Suppressor macrophage treated with lipopolysaccharide for 4 hours (primary cell): ENCODE results near the gene RAE1.

Experiments
- DNase-seq: peaks from one replicate; pipeline ENCODE4 v3.0.0-alpha.2; 2020

Gene RAE1

GRCh38 chr20:57401565-57401918, 50.5 kb downstream of the RAE1 start:
- no peak for DNase-seq

DNA sequence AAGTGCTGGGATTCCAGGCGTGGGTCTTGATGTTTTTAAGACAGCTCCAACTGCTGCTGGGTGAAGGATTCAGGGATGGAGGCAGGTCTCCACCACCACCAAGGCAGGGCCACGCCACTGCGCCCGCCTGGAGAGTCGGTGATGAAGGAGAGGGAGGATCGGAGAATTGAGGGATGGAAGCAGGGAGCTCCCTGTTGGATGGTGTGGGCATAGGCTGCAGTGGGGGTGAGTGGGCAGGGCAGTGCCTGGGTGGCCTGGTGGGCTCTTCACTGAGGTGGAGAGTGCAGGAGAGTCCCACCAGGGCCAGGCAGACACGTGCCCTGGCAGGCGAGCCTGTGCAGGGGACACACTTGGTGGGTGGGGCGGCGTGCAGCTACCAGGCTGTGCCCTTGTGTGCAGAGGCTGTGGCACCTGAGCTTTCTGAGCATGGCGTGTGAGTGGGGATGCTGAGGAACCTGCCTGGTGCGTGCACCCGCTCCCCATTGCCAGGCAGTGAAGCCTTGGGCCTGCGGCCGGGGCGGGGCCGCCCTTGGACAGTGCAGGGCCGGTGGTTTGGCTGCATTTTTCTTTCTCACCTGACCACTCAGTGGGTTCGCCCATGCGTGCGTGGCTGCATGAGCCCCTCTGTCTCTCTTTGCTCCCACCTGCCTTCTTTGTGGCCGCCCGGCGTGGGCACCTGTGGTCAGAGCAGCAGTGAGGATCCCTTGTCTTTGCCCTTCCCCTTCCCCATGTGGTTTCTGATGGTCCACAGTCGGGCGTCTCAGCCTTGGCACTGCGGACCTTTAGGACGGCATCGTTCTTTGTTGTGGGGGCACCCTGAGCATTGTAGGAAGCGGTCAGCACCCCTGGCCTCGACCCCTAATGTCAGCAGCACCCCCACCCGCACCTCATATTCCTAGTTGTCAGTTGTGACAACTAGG, 51.4 kb downstream of the RAE1 start:
- no peak for DNase-seq

DNA sequence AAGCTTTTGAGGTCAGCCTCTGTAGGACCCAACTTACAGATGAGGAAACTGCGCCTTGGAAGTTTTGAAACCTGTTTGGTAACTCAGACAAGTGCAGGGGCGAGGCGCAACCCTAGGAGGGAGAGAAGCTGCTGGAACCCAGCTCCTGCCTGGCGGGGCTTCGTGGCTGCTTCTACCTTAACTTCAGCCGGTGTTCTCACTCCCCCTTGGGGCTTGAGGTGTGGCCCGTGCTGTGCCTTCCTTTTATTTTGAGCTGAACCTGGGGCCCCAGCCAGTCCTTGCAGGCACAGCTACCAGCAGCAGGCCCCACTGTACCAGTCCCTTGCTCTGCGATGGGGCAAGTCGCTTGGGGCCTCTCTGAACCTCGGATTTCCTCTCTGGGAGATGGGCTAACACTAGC, 52.2 kb downstream of the RAE1 start:
- no peak for DNase-seq

- no peak for DNase-seq
These were observed 53.0 kb downstream of the RAE1 start for GRCh38 chr20:57404006-57404405.

- DNase-seq, result no peak
These were observed 53.5 kb downstream of the RAE1 start for GRCh38 chr20:57404419-57405072.

GRCh38 chr20:57405236-57406016, 54.4 kb downstream of the RAE1 start:
- DNase-seq, result no peak

DNA sequence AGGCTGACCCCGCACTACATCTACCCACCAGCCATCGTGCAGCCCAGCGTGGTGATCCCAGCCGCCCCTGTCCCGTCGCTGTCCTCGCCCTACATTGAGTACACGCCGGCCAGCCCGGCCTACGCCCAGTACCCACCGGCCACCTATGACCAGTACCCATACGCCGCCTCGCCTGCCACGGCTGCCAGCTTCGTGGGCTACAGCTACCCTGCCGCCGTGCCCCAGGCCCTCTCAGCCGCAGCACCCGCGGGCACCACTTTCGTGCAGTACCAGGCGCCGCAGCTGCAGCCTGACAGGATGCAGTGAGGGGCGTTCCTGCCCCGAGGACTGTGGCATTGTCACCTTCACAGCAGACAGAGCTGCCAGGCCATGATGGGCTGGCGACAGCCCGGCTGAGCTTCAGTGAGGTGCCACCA, 56.5 kb downstream of the RAE1 start:
- no peak for DNase-seq

GRCh38 chr20:57408131-57408530, 57.1 kb downstream of the RAE1 start:
- DNase-seq, result no peak

DNA sequence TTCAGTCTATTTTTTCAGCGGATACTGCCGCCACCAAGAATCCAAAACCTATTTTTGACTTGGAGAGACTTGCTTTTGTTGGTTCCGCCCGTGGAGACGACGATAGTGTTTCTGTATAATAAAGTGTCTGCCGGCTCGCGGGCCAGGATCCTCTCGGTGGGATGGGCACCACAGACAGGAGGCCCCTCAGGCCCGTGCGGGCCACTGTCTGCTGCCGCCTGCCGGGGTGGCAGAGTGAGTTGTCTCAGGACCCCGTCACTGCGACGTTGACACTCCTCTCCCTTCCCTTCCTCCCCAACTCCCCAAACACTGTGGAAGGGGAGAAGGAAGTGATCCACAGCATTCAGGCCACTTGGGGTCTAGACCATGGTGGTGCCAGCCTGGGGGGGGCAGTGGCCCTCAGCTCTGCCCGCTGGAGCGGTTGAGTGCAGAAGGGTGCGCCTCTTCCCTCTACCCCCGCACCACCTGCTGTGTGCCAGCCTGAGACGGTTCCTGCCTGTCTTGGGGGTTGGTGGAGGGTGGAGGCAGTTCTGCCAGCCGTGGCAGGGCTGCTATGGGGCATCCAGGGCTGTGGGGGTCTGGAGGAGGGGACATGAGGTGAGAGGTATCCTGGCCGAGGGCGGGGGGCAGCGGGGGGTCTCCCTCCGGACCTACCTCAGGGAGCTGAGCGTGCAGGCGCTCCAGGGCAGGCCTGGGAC, 57.6 kb downstream of the RAE1 start:
- no peak for DNase-seq

- DNase-seq, result no peak
These were observed 58.2 kb downstream of the RAE1 start for GRCh38 chr20:57409316-57409671.

DNA sequence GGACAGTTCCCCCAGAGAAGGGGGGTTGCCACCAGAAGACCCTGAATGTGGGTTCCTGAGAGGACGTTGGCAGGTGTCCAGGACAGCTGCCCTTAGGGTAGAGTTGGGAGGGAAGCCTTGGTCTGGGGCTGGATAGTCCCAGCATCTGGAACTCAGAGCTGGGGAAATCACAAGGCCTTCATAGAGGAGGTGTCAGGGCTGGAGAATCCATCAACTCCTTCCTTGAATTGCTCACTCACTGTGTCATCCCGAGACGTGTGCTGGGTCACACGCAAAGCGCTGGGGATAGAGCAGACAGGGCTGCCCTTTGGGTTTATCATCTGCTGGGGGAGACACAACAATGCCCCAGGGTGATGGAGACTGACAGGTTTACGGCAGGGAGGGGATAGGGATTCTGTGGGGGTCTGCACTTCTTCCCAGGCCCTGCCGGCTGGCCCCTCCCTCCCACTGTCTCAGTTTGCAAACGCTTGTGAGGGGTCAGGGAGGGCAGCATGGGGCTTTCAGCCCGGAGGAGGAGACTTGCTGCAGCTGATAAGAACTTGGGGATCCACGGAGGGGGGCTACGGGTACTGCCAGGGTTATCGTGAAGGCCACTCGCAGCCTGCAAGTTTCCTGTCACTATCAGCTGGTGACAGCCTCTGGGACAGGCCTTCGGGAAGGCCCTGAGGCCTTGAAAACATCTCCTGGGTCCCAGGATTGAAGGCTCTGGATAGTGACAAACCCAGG, 58.8 kb downstream of the RAE1 start:
- DNase-seq, result no peak

GRCh38 chr20:57410398-57410920, 59.4 kb downstream of the RAE1 start:
- DNase-seq, result no peak

DNA sequence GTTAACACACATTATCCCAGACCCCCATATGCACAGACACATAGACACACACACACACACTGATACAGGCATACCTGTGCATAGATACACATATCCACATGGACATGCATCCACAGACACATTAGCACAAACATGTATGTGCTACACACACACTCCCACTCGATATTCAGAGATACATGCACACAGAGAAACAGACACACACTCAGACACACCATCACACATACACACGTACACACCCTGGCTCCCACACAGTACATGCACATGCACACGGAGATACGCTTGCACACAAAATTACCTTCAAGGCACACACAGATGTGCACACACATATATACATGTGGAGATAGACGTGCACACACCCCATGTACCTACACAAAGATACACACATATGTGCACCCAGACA, 59.9 kb downstream of the RAE1 start:
- no peak for DNase-seq

GRCh38 chr20:57411406-57412283, 60.6 kb downstream of the RAE1 start:
- no peak for DNase-seq

DNA sequence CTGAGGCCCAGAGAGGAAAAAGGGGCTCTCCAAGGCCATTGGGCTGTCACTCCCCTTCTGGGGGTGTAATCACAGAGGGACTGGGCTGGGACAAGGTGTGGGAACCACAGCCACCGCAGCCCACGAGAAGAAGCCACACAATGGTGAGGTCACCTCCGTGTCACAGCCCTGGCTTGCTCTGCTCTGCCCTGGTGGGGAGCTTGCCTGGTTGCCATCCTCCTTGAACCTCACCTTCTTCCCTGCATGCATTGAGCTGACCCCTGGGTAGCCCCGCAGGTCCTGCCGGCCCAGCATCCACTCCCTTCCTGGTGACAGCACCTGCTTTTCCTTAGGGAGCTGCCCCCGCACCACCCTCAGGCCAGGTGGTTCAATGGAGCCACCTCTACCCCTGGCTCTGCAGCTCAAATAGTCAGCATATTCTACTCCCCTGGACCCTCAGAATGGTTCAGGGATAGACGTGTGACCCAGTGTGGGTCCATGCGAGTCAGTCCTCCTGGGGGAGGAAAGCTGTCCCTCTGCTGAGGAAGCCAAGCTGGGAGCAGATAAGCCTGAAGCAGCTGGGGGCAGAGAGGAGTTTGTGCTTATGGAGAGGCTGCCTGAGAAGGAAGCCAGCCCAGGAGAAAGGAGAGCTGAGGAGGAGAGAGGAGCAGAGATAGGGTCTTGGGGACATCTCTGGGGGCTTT, 61.4 kb downstream of the RAE1 start:
- DNase-seq, result no peak

DNA sequence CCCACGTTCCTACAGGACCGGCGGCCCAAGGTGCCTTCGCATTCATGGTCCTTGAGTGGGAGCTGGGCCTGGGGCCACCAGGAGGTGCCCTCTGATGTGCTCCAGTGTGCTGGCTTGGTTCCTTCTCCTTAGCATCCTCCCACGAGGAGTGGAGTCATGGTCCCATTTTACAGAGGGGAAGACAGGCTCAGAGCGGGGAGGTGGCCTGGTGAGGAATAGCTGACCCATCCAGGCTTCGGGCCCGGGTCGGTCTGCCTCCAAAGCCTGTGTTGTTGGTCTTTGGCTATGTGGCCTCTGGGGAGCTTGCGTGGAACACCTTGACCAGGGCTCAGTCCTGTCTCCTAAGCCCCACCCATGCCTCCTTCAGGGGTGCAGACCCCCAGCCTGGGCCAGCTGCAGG, 62.9 kb downstream of the RAE1 start:
- DNase-seq, result no peak

DNA sequence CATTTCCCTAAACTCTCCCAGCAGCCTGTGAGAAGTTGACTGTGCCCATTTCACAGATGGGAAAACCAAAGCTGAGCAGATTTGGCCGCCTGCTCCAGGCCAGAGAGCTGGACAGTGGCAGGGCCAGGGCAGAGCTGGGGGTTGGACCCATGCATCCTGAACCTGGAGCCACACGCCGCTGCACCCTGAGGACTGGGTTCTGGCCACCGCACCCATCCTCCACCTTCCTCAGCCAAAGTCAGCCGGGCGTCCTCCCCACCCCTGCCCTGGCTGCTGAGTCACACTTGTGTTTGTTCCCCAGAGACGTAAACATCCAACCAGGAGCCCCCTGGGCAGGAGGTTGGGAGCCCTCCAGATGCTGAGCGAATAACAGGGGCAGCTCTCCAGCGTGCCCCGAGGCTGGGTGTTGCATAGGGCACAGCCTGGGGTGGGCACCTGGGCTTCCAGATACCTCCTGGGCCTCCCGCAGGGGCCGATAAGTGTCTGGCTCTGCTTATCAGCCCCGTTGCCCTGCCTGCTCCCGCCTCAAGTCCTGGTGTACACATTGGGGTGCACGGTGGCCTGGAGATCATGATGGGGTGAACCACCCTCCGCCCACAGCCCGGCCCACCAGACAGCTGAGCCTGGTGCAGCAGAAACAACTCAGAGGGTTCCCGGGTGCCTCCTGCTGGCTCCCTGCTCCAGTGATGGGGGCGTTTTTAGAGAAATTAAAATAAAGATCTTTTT, 64.0 kb downstream of the RAE1 start:
- no peak for DNase-seq

- DNase-seq, result no peak
These were observed 64.7 kb downstream of the RAE1 start for GRCh38 chr20:57415771-57416170.

DNA sequence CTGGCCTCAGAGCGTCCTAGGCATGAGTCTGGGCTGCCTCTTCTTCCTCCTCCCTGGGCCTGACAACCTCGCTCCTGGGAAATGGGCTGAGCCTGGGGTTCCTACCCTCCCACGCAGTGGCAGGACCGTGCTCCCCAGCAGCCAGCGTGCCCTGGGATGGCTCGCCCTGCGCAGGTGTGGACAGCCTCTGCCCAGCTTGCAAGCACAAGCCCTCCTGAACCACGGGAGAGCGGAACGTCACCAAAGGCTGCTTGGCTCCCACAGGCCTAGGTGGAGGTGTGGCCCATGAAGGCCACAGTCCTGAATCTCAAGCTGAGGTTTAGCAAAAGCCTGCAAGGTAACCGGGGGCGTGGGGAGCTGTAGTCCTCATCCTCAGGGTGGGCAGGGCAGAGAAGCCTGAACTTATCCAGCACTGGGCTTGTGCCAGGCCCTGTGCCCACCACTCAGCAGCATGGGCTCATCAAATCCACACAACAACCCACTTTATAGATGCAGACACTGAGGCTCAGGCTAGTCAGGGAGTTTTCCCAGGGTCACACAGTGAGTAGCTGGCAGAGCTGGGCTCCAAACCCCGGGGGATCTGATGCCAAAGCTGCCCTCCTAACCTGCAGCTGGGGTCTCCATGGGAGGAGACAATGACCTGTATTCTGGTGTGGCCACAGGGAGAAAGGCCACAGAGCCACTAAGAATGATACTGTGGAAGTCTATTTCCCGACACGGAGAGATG, 65.4 kb downstream of the RAE1 start:
- DNase-seq, result no peak
